H7 (cell line): Measurements from ENCODE around the gene THOC5. TPM values are rescaled to one million over a fixed set of nuclear protein-coding genes. Genes with fewer than 3 reads are reported as not detected.

Experiments used
- DNase-seq: peaks from one replicate; pipeline ENCODE4 v3.0.0; 2012
- H3K27me3 ChIP-seq: 2 replicates; pipeline ENCODE4 v1.6.0; 2011; ENCODE audit warnings: mild to moderate bottlenecking, low read length; ENCODE audit not compliant: control insufficient read depth, insufficient read depth
- H3K36me3 ChIP-seq: replicated peaks from 2 replicates; pipeline ENCODE4 v1.5.1; 2011; ENCODE audit warnings: low read length; ENCODE audit not compliant: control insufficient read depth, insufficient read depth
- H3K4me3 ChIP-seq: 2 replicates; pipeline ENCODE4 v1.5.1; 2011; ENCODE audit warnings: low read depth, mild to moderate bottlenecking, control low read depth, low read length, moderate library complexity; ENCODE audit not compliant: insufficient read depth
- total RNA-seq: library from RNA; depleted of rRNA; stranded (reverse); fragments of >200 nt; shearing (Covaris generic); gene quantifications from 2 replicates; pipeline ENCODE4 v1.2.3, GENCODE V29; 2014; rRNA removed

THOC5 gene
- total RNA-seq, 1 experiment from 2014 or later: 58.1 TPM

- Histone ChIP-seq H3K36me3 (no peaks in the 10 kb centered on the region), H3K27me3 (no peaks in the 10 kb centered on the region), H3K4me3 (no peak overlapping the region)
- peak; percentile 92 for DNase-seq
Measured at GRCh38 chr22:29457730-29458129, 95.8 kb downstream of the THOC5 start.

- Histone ChIP-seq H3K36me3 (no peaks in the 10 kb centered on the region), H3K4me3 (no peak overlapping the region), H3K27me3 (no peaks in the 10 kb centered on the region)
- peak; percentile 28 for DNase-seq
Measured at GRCh38 chr22:29456211-29456671, 97.3 kb downstream of the THOC5 start.

Other genes with a start within 250 kb of the THOC5 start
- 22.2 and 28.3 TPM in 2 replicates for gene GAS2L1, start 247.1 kb downstream of the THOC5 start, total RNA-seq
- 4.2 and 5.1 TPM in 2 replicates for gene RASL10A, start 238.1 kb downstream of the THOC5 start, total RNA-seq
- 119 and 121 TPM in 2 replicates for gene AP1B1, start 165.2 kb downstream of the THOC5 start, total RNA-seq
- 0.42 TPM in 1 of 2 replicates, not detected in the other for gene RFPL1, start 115.2 kb downstream of the THOC5 start, total RNA-seq
- gene NEFH, start 73.5 kb downstream of the THOC5 start, total RNA-seq: 1.0 and 2.0 TPM in 2 replicates
- gene NIPSNAP1, start 27.4 kb upstream of the THOC5 start, total RNA-seq: 295 and 354 TPM in 2 replicates
- gene NF2, start 49.9 kb upstream of the THOC5 start, total RNA-seq: 52.0 and 56.5 TPM in 2 replicates
- 0.11 TPM in 1 of 2 replicates, not detected in the other for gene CABP7, start 166.2 kb upstream of the THOC5 start, total RNA-seq
- gene ZMAT5, start 213.2 kb upstream of the THOC5 start, total RNA-seq: 35.6 and 38.5 TPM in 2 replicates
- gene UQCR10, start 213.6 kb upstream of the THOC5 start, total RNA-seq: 108 and 170 TPM in 2 replicates